GM12891 (cell line): Measurements from ENCODE around the gene MYOZ1.
A peak's percentile ranks its signal among the peaks of the same experiment; 100 is the strongest.

Experiments used
- POLR2A ChIP-seq: IDR thresholded peaks from 2 replicates; pipeline ENCODE4 v1.6.1; 2011; ENCODE audit warnings: low read depth, low read length, control low read depth
- POLR2AphosphoS5 ChIP-seq: IDR thresholded peaks from 2 replicates; pipeline ENCODE4 v1.6.1; 2011; ENCODE audit warnings: low read depth, low read length, control low read depth

DNA sequence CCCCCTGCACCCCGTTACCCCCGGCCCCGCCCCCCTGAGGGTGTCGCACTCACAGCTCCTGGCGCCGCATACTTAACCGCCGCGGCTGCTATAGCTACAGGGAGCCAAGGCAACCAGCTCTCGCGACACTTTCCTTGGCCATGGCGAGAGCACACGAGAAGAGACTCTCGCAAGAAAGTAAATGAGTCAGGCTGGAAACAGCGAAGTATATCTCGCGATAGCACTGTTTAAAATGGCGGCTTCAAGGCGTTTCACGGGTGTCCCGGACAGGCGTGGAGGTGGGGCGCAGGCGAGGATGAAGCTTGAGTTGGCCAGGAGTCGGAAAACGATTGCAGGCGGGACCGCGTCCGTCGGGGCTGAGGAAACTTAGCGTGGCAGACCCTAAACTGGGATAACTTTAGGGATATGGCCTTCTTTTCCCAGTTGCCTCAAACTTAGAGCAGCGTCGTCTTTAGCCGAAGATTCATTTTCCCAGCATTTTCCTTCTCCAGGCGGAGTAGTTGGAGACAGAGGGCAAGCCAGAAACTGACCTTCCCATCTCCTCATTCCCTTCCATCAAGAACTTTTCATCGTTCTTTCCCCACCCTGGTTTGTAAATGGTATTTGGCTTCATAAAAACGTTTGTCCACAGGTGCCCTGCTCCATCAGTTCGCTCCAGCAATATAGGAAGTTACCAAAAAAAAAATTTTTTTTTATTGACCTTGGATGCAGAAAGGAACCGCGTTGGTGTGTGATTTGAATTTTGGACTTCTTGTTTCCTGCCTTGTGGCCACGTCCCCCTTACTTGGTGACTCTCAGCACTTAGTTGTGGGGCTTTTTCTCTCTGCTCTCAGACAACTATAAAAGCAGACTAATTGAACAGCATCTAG lies 15.2 kb downstream of the MYOZ1 start:
- TF ChIP-seq POLR2A (peak; percentile 90), POLR2AphosphoS5 (peak; percentile 95)
